Measurements from ENCODE around the gene GPAM. TPM values are rescaled to one million over a fixed set of nuclear protein-coding genes. Genes with fewer than 3 reads are reported as not detected.

GPAM gene
- total RNA-seq, 1 donor from 2014 or later, result 15.4 TPM

- no peak for FAIRE-seq
- Histone ChIP-seq H3K9ac (ENCODE audit: low read length) (no peak overlapping the region), H4K20me1 (ENCODE audit: insufficient read depth, low read length) (no peaks in the 10 kb centered on the region), H3K36me3 (ENCODE audit: insufficient read depth, low read length) (no peaks in the 10 kb centered on the region), H3K4me1 (ENCODE audit: insufficient read depth, low read length) (no peaks in the 10 kb centered on the region), H3K27ac (ENCODE audit: low read depth, low read length) (no peak overlapping the region), H2AFZ (ENCODE audit: low read depth, low read length) (no peak overlapping the region), H3K4me3 (ENCODE audit: insufficient read depth, low read depth, low read length) (no peak overlapping the region), H3K9me3 (ENCODE audit: insufficient read depth, low read depth, low read length) (peaks cover 2% of the 10 kb centered on the region), H3K79me2 (ENCODE audit: insufficient read depth, low read length) (no peaks in the 10 kb centered on the region), H3K4me2 (ENCODE audit: low read length) (no peak overlapping the region), H3K27me3 (ENCODE audit: insufficient read depth, low read length) (no peaks in the 10 kb centered on the region)
- H3K9me3 Mint-ChIP-seq (ENCODE audit: unreplicated experiment), result no peaks in the 10 kb centered on the region
- H3K4me3 Mint-ChIP-seq (ENCODE audit: unreplicated experiment), result no peak overlapping the region
- no peaks in the 10 kb centered on the region for H3K27me3 Mint-ChIP-seq (ENCODE audit: low read depth, unreplicated experiment)
- H3K36me3 Mint-ChIP-seq (ENCODE audit: low read depth, unreplicated experiment), result no peaks in the 10 kb centered on the region
- TF ChIP-seq EZH2 (IDR thresholded peaks at IDR 0.05; ENCODE audit: insufficient read depth, low read length) (no peak), CTCF (IDR thresholded peaks at IDR 0.05; ENCODE audit: insufficient read depth, low read depth, low read length) (no peak)
- DNase-seq (ENCODE audit: low read depth), result no peak
- H3K4me1 Mint-ChIP-seq (ENCODE audit: low read depth, unreplicated experiment), result peaks cover 19% of the 10 kb centered on the region
- H3K27ac Mint-ChIP-seq (ENCODE audit: unreplicated experiment), result no peak overlapping the region
Observed at GRCh38 chr10:112231602-112232400, 48.2 kb upstream of the GPAM start.

- H3K4me1 Mint-ChIP-seq (ENCODE audit: low read depth, unreplicated experiment), result peaks cover 19% of the 10 kb centered on the region
- H3K27ac ChIP-seq (ENCODE audit: low read depth, low read length), result no peak overlapping the region
- H3K4me2 ChIP-seq (ENCODE audit: low read length), result peak overlapping the region; percentile 46
- FAIRE-seq (peak; percentile 32), DNase-seq (ENCODE audit: low read depth) (no peak)
- H3K4me3 ChIP-seq (ENCODE audit: insufficient read depth, low read depth, low read length), result no peak overlapping the region
- H4K20me1 ChIP-seq (ENCODE audit: insufficient read depth, low read length), result no peaks in the 10 kb centered on the region
- H3K9me3 ChIP-seq (ENCODE audit: insufficient read depth, low read depth, low read length), result peaks cover 8% of the 10 kb centered on the region
- H3K27ac Mint-ChIP-seq (ENCODE audit: unreplicated experiment), result no peak overlapping the region
- no peaks in the 10 kb centered on the region for H3K27me3 Mint-ChIP-seq (ENCODE audit: low read depth, unreplicated experiment)
- no peak overlapping the region for H3K4me3 Mint-ChIP-seq (ENCODE audit: unreplicated experiment)
- H3K36me3 Mint-ChIP-seq (ENCODE audit: low read depth, unreplicated experiment), result peaks cover 6% of the 10 kb centered on the region
- no peaks in the 10 kb centered on the region for H3K4me1 ChIP-seq (ENCODE audit: insufficient read depth, low read length)
- H3K36me3 ChIP-seq (ENCODE audit: insufficient read depth, low read length), result no peaks in the 10 kb centered on the region
- peaks cover 4% of the 10 kb centered on the region for H3K9me3 Mint-ChIP-seq (ENCODE audit: unreplicated experiment)
- peak overlapping the region; percentile 57 for H2AFZ ChIP-seq (ENCODE audit: low read depth, low read length)
- no peak for TF ChIP-seq EZH2 (IDR thresholded peaks at IDR 0.05; ENCODE audit: insufficient read depth, low read length)
- H3K27me3 ChIP-seq (ENCODE audit: insufficient read depth, low read length), result no peaks in the 10 kb centered on the region
- H3K9ac ChIP-seq (ENCODE audit: low read length), result no peak overlapping the region
- no peaks in the 10 kb centered on the region for H3K79me2 ChIP-seq (ENCODE audit: insufficient read depth, low read length)
Observed at GRCh38 chr10:112230325-112230988, 46.9 kb upstream of the GPAM start.

- H3K27me3 Mint-ChIP-seq (ENCODE audit: low read depth, unreplicated experiment), result no peaks in the 10 kb centered on the region
- H3K4me3 ChIP-seq (ENCODE audit: insufficient read depth, low read depth, low read length), result no peak overlapping the region
Observed at GRCh38 chr10:112229901-112230300, 46.3 kb upstream of the GPAM start.

More at GRCh38 chr10:112229901-112230300, 46.3 kb upstream of the GPAM start:
- Histone ChIP-seq H3K36me3 (ENCODE audit: insufficient read depth, low read length) (no peaks in the 10 kb centered on the region), H3K9me3 (ENCODE audit: insufficient read depth, low read depth, low read length) (peaks cover 8% of the 10 kb centered on the region), H3K4me2 (ENCODE audit: low read length) (peak overlapping the region; percentile 46), H3K27ac (ENCODE audit: low read depth, low read length) (no peak overlapping the region), H2AFZ (ENCODE audit: low read depth, low read length) (no peak overlapping the region), H3K79me2 (ENCODE audit: insufficient read depth, low read length) (no peaks in the 10 kb centered on the region), H3K4me1 (ENCODE audit: insufficient read depth, low read length) (no peaks in the 10 kb centered on the region), H3K27me3 (ENCODE audit: insufficient read depth, low read length) (no peaks in the 10 kb centered on the region), H3K9ac (ENCODE audit: low read length) (no peak overlapping the region), H4K20me1 (ENCODE audit: insufficient read depth, low read length) (no peaks in the 10 kb centered on the region)
- H3K9me3 Mint-ChIP-seq (ENCODE audit: unreplicated experiment), result peaks cover 4% of the 10 kb centered on the region
- peaks cover 6% of the 10 kb centered on the region for H3K36me3 Mint-ChIP-seq (ENCODE audit: low read depth, unreplicated experiment)
- DNase-seq (ENCODE audit: low read depth) (no peak), FAIRE-seq (no peak)
- H3K27ac Mint-ChIP-seq (ENCODE audit: unreplicated experiment), result no peak overlapping the region
- no peak overlapping the region for H3K4me3 Mint-ChIP-seq (ENCODE audit: unreplicated experiment)
- H3K4me1 Mint-ChIP-seq (ENCODE audit: low read depth, unreplicated experiment), result peaks cover 19% of the 10 kb centered on the region
- no peak for TF ChIP-seq CTCF (IDR thresholded peaks at IDR 0.05; ENCODE audit: insufficient read depth, low read depth, low read length)
- TF ChIP-seq EZH2 (IDR thresholded peaks at IDR 0.05; ENCODE audit: insufficient read depth, low read length), result no peak

Data from astrocyte (in vitro differentiated cells and primary cell).